SK-N-SH (cell line): Measurements from ENCODE around the gene MXD3. TPM values are rescaled to one million over a fixed set of nuclear protein-coding genes. Genes with fewer than 3 reads are reported as not detected.

ENCODE experiments used
- CTCF ChIA-PET: fragments of 300-600, 350-600 bp; formaldehyde crosslinking; extraction: SDS; loops from one replicate; lab custom pipeline; 2021; lab: Yijun Ruan, JAX
- POLR2A ChIA-PET: fragments of 350-600 bp; sonication (Branson Sonifier 250); formaldehyde crosslinking; extraction: SDS; loops from one replicate; lab custom pipeline; 2020; ENCODE audit warnings: antibody characterized with exemption, inconsistent platforms; lab: Yijun Ruan, JAX
- DNase-seq: peaks from one replicate; pipeline ENCODE4 v3.0.0; 2012
- H2AFZ ChIP-seq: fragments of 200-600 bp; sonication (generic); 2 replicates; pipeline ENCODE4 v1.8.1; 2016; ENCODE audit warnings: antibody characterized with exemption, mild to moderate bottlenecking, low read depth
- H3F3A ChIP-seq: fragments of 200-600 bp; sonication (generic); replicated peaks from 2 replicates; pipeline ENCODE3; 2016; ENCODE audit warnings: antibody characterized with exemption, mild to moderate bottlenecking; ENCODE audit not compliant: insufficient read depth
- H3K27ac ChIP-seq, 2 experiments: fragments of 200-500 bp in 1 of 2; fragments of 200-600 bp in 1 of 2; sonication (Bioruptor generic) in 1 of 2; sonication (generic), shearing (Covaris generic) in 1 of 2; 2 replicates each; pipeline versions ENCODE4 v1.5.1 to v1.6.1; 2014 to 2016; ENCODE audit warnings: low read depth in 2 of 2, inconsistent platforms in 1 of 2, low read length in 1 of 2, mild to moderate bottlenecking in 1 of 2, mixed read lengths in 1 of 2
- H3K27me3 ChIP-seq: fragments of 200-600 bp; sonication (generic), shearing (Covaris generic); 2 replicates; pipeline ENCODE4 v1.6.1; 2016; ENCODE audit warnings: mixed run types; ENCODE audit not compliant: insufficient read depth
- H3K36me3 ChIP-seq, 2 experiments: fragments of 200-500 bp in 1 of 2; fragments of 200-600 bp in 1 of 2; sonication (Bioruptor generic) in 1 of 2; sonication (generic) in 1 of 2; replicated peaks in 1 of 2; 2 replicates each; pipeline versions ENCODE3 to v1.5.1; 2014 to 2016; ENCODE audit warnings: low read length in 1 of 2, mild to moderate bottlenecking in 1 of 2; ENCODE audit not compliant: insufficient read depth in 2 of 2, control insufficient read depth in 1 of 2
- H3K4me1 ChIP-seq, 2 experiments: fragments of 200-500 bp in 1 of 2; fragments of 200-600 bp in 1 of 2; sonication (Bioruptor generic) in 1 of 2; sonication (generic), shearing (Covaris generic) in 1 of 2; 2 replicates each; pipeline versions ENCODE4 v1.5.1 to v1.6.1; 2014 to 2016; ENCODE audit warnings: low read depth in 1 of 2, low read length in 1 of 2, mixed run types in 1 of 2; ENCODE audit not compliant: insufficient read depth in 2 of 2, control insufficient read depth in 1 of 2
- H3K4me2 ChIP-seq: fragments of 200-600 bp; sonication (generic), shearing (Covaris generic); 2 replicates; pipeline ENCODE4 v1.6.1; 2017; ENCODE audit warnings: mixed run types
- H3K4me3 ChIP-seq, 2 experiments: fragments of 200-500 bp in 1 of 2; fragments of 200-600 bp in 1 of 2; sonication (Bioruptor generic) in 1 of 2; sonication (generic), shearing (Covaris generic) in 1 of 2; 2 replicates each; pipeline versions ENCODE4 v1.5.1 to v1.8.1; 2014 to 2016; ENCODE audit warnings: low read depth in 2 of 2, inconsistent platforms in 1 of 2, low read length in 1 of 2, mild to moderate bottlenecking in 1 of 2, mixed read lengths in 1 of 2, moderate library complexity in 1 of 2
- H3K79me2 ChIP-seq: fragments of 200-600 bp; sonication (generic); 2 replicates; pipeline ENCODE4 v1.8.1; 2017; ENCODE audit warnings: mild to moderate bottlenecking; ENCODE audit not compliant: insufficient read depth
- H3K9ac ChIP-seq: fragments of 200-600 bp; sonication (generic); 2 replicates; pipeline ENCODE4 v1.6.1; 2017; ENCODE audit warnings: mixed run types
- H3K9me2 ChIP-seq: fragments of 200-600 bp; sonication (generic); 2 replicates; pipeline ENCODE4 v1.6.1; 2017; ENCODE audit warnings: mixed run types
- H3K9me3 ChIP-seq: fragments of 200-600 bp; sonication (generic); 2 replicates; pipeline ENCODE4 v1.6.1; 2017; ENCODE audit warnings: mixed run types, mild to moderate bottlenecking, moderate library complexity
- H4K20me1 ChIP-seq: fragments of 200-600 bp; sonication (generic); 2 replicates; pipeline ENCODE4 v1.6.1; 2017; ENCODE audit warnings: mild to moderate bottlenecking, mixed run types; ENCODE audit not compliant: insufficient read depth
- CHD2 ChIP-seq: fragments of 150-350 bp; IDR thresholded peaks from 2 replicates; pipeline ENCODE4 v1.6.1; 2018; ENCODE audit warnings: low read length; ENCODE audit not compliant: partially characterized antibody
- ELF1 ChIP-seq: IDR thresholded peaks from 2 replicates; pipeline ENCODE4 v1.4.0; 2012
- EP300 ChIP-seq, 2 experiments: IDR thresholded peaks; 2 replicates each; pipeline versions ENCODE4 v1.4.0 to v1.6.1; 2012; ENCODE audit warnings: borderline replicate concordance in 1 of 2, low read depth in 1 of 2, low read length in 1 of 2
- FOSL2 ChIP-seq: IDR thresholded peaks from 2 replicates; pipeline ENCODE4 v1.4.0; 2012; ENCODE audit warnings: low read depth, mild to moderate bottlenecking, moderate library complexity, borderline replicate concordance
- FOXJ3 ChIP-seq: sonication (generic); formaldehyde crosslinking; IDR thresholded peaks from 2 replicates; pipeline ENCODE4 v1.5.1; 2020; ENCODE audit warnings: mild to moderate bottlenecking, missing genetic modification reagents
- FOXM1 ChIP-seq: IDR thresholded peaks from 2 replicates; pipeline ENCODE4 v1.4.0; 2012; ENCODE audit warnings: low read depth, mild to moderate bottlenecking
- GABPA ChIP-seq: IDR thresholded peaks from 2 replicates; pipeline ENCODE4 v1.4.0; 2012; ENCODE audit warnings: low read depth, mild to moderate bottlenecking
- JUND ChIP-seq: IDR thresholded peaks from 2 replicates; pipeline ENCODE4 v1.4.0; 2012
- MXI1 ChIP-seq: IDR thresholded peaks from 2 replicates; pipeline ENCODE4 v1.6.1; 2012; ENCODE audit warnings: mild to moderate bottlenecking, low read depth, low read length, improper control_type of control experiment
- NFIC ChIP-seq: IDR thresholded peaks from 2 replicates; pipeline ENCODE4 v1.4.0; 2012; ENCODE audit warnings: borderline replicate concordance
- POLR2AphosphoS5 ChIP-seq: IDR thresholded peaks from 2 replicates; pipeline ENCODE4 v1.6.1; 2012; ENCODE audit warnings: low read depth, low read length
- RAD21 ChIP-seq: IDR thresholded peaks from 2 replicates; pipeline ENCODE4 v1.6.1; 2012; ENCODE audit warnings: mild to moderate bottlenecking, low read length
- TCF12 ChIP-seq: IDR thresholded peaks from 2 replicates; pipeline ENCODE4 v1.4.0; 2012
- WGBS: methylation state at CpG from one replicate; pipeline ENCODE4 v1.1.6; 2017; ENCODE audit warnings: low lambda C conversion rate; 5-methylcytosine and 5-hydroxymethylcytosine counted together
- polyA plus RNA-seq, 3 experiments: library from polyadenylated mRNA; depleted of rRNA; stranded (reverse); fragments of >200 nt; gene quantifications; 2 replicates each; pipeline ENCODE4 v1.2.3, GENCODE V29; 2012
- TF ChIP-seq, protein P1 (sequence below): IDR thresholded peaks from 2 replicates; pipeline ENCODE4; 2012
- TF ChIP-seq, protein P2 (sequence below): IDR thresholded peaks from 2 replicates; pipeline ENCODE4 v1.4.0; 2012; ENCODE audit warnings: low read depth, borderline replicate concordance
- TF ChIP-seq, protein P3 (sequence below): fragments of 150-350 bp; IDR thresholded peaks from 2 replicates; pipeline ENCODE4 v1.6.1; 2017; ENCODE audit warnings: antibody characterized with exemption, low read length, low read depth, borderline replicate concordance

MXD3 gene
- polyA plus RNA-seq, 1 of the 3 experiments (the other 2 are of a cell fraction) = 22.6 TPM

- CTCF ChIA-PET = interaction anchor here (1.2 kb wide), 1 partner anchor 179 kb away, joined by 3 read pairs; no protein-coding TSS in a partner anchor
- no peaks in the 10 kb centered on the region for H4K20me1 ChIP-seq
- TF ChIP-seq RAD21 (no peak), FOSL2 (no peak)
- no peaks in the 10 kb centered on the region for H3F3A ChIP-seq
- no peaks in the 10 kb centered on the region for H3K79me2 ChIP-seq
- no peak overlapping the region for H3K27ac ChIP-seq
- DNase-seq = no peak
- H3K9ac ChIP-seq = no peak overlapping the region
- H3K4me3 ChIP-seq = no peak overlapping the region
- no peaks in the 10 kb centered on the region for H3K9me2 ChIP-seq
- POLR2A ChIA-PET = no interaction called here
- H3K9me3 ChIP-seq = no peaks in the 10 kb centered on the region
- H3K36me3 ChIP-seq = peaks cover 42 to 81% of the 10 kb centered on the region in 2 experiments
- H3K4me2 ChIP-seq = no peak overlapping the region
- H2AFZ ChIP-seq = no peak overlapping the region
- no peaks in the 10 kb centered on the region for H3K4me1 ChIP-seq
- H3K27me3 ChIP-seq = no peaks in the 10 kb centered on the region
- WGBS = 98% methylated on average over 7 of the region's 7 CpGs
Observed at GRCh38 chr5:177291735-177292134, 20.0 kb downstream of the MXD3 start.

DNA sequence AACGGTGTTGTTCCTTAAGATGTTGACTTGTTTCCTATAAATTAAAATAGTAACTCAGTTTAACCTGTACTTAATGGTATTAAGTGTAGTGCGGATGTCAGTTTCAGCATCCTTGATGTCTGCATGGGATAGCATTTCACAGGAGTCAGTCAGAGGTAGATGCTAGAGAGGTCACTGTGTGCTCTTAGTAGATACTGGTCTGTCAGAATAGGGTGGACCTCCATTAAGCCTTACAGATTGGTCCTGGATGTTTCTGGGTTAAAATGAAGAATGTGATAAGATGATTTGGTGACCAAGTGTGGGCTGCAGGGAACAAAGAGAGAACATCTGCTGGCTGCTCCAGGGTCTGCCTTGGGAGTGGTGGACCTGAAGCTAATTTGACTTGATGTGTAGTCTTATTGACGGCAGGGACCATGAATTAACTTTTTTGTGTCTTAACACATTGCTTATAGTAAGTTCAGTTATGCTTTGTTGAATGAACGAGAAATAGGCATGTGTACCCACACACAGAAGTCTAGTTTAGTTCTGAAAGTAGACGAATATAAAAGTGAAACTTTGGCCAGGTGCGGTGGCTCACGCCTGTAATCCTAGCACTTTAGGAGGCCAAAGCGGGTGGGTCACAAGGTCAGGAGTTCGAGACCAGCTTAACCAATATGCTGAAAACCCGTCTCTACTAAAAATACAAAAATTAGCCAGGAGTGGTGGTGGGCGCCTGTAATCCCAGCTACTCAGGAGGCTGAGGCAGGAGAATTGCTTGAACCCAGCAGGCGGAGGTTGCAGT is 20.7 kb downstream of the MXD3 start:
- H3F3A ChIP-seq = no peaks in the 10 kb centered on the region
- no peak overlapping the region for H2AFZ ChIP-seq
- TF ChIP-seq, protein P1, sequence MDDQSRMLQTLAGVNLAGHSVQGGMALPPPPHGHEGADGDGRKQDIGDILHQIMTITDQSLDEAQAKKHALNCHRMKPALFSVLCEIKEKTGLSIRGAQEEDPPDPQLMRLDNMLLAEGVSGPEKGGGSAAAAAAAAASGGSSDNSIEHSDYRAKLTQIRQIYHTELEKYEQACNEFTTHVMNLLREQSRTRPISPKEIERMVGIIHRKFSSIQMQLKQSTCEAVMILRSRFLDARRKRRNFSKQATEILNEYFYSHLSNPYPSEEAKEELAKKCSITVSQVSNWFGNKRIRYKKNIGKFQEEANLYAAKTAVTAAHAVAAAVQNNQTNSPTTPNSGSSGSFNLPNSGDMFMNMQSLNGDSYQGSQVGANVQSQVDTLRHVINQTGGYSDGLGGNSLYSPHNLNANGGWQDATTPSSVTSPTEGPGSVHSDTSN = no peak
- TF ChIP-seq FOXM1 (no peak), RAD21 (no peak), GABPA (no peak), NFIC (no peak), MXI1 (no peak)
- TF ChIP-seq, protein P2, sequence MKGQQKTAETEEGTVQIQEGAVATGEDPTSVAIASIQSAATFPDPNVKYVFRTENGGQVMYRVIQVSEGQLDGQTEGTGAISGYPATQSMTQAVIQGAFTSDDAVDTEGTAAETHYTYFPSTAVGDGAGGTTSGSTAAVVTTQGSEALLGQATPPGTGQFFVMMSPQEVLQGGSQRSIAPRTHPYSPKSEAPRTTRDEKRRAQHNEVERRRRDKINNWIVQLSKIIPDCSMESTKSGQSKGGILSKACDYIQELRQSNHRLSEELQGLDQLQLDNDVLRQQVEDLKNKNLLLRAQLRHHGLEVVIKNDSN = no peak
- peaks cover 42 to 83% of the 10 kb centered on the region in 2 experiments for H3K36me3 ChIP-seq
- H3K27me3 ChIP-seq = no peaks in the 10 kb centered on the region
- no peaks in the 10 kb centered on the region for H3K79me2 ChIP-seq
- no peaks in the 10 kb centered on the region for H3K9me3 ChIP-seq
- H3K4me2 ChIP-seq = no peak overlapping the region
- H3K4me1 ChIP-seq = no peaks in the 10 kb centered on the region
- H4K20me1 ChIP-seq = no peaks in the 10 kb centered on the region
- ChIA-PET POLR2A (no interaction called here), CTCF (interaction anchor here (1.2 to 1.7 kb wide), 2 partner anchors 9 to 179 kb away, joined by 3 to 6 read pairs; no protein-coding TSS in a partner anchor)
- no peaks in the 10 kb centered on the region for H3K9me2 ChIP-seq
- H3K27ac ChIP-seq = no peak overlapping the region
- no peak overlapping the region for H3K4me3 ChIP-seq
- DNase-seq = no peak
- WGBS = 95% methylated on average over 12 of the region's 12 CpGs
- H3K9ac ChIP-seq = no peak overlapping the region

- POLR2A ChIA-PET = no interaction called here
- H2AFZ ChIP-seq = no peak overlapping the region
- H3K27ac ChIP-seq = no peak overlapping the region
- H3K79me2 ChIP-seq = no peaks in the 10 kb centered on the region
- H4K20me1 ChIP-seq = no peaks in the 10 kb centered on the region
- no peaks in the 10 kb centered on the region for H3K27me3 ChIP-seq
- WGBS = 96% methylated on average over 2 of the region's 2 CpGs
- H3K9ac ChIP-seq = no peak overlapping the region
- no peak for DNase-seq
- no peak overlapping the region for H3K4me2 ChIP-seq
- peaks cover 48 to 77% of the 10 kb centered on the region in 2 experiments for H3K36me3 ChIP-seq
- H3K9me3 ChIP-seq = no peaks in the 10 kb centered on the region
- no peak overlapping the region for H3K4me3 ChIP-seq
- H3K4me1 ChIP-seq = no peaks in the 10 kb centered on the region
- H3K9me2 ChIP-seq = no peaks in the 10 kb centered on the region
- CTCF ChIA-PET = interaction anchor here (0.8 kb wide), 1 partner anchor 174 kb away, joined by 3 read pairs; no protein-coding TSS in a partner anchor
- H3F3A ChIP-seq = no peaks in the 10 kb centered on the region
- no peak for TF ChIP-seq EP300 (IDR thresholded peaks at IDR 0.05; ENCODE audit: borderline replicate concordance in 1 of 2, low read depth in 1 of 2, low read length in 1 of 2)
- TF ChIP-seq CHD2 = no peak
- no peak for TF ChIP-seq JUND
- TF ChIP-seq, protein P1 = no peak
- no peak for TF ChIP-seq RAD21
- TF ChIP-seq, protein P3, sequence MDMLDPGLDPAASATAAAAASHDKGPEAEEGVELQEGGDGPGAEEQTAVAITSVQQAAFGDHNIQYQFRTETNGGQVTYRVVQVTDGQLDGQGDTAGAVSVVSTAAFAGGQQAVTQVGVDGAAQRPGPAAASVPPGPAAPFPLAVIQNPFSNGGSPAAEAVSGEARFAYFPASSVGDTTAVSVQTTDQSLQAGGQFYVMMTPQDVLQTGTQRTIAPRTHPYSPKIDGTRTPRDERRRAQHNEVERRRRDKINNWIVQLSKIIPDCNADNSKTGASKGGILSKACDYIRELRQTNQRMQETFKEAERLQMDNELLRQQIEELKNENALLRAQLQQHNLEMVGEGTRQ = no peak
- TF ChIP-seq MXI1 = no peak
- TF ChIP-seq FOXJ3 (CRISPR knock-in tag) = no peak
- TF ChIP-seq ELF1 = no peak
- TF ChIP-seq POLR2AphosphoS5 = no peak
- TF ChIP-seq TCF12 = no peak
- TF ChIP-seq, all 33 proteins: peak for 0
Observed at GRCh38 chr5:177288191-177288590, 23.5 kb downstream of the MXD3 start.
